HepG2 (cell line): ENCODE results near the gene OSER1. TPM values are rescaled to one million over a fixed set of nuclear protein-coding genes. Genes with fewer than 3 reads are reported as not detected.
A peak's percentile ranks its signal among the peaks of the same experiment; 100 is the strongest.

ENCODE experiments used
- ATAC-seq: fragments of 200-7000 bp; cut with Tn5 transposase; 3 replicates; pipeline ENCODE4 v1.9.1; 2020; ENCODE audit warnings: mild to moderate bottlenecking, moderate library complexity
- BruUV-seq: library from RNA; stranded (reverse); fragments of 400-500 nt; replicated peaks from 2 replicates; lab custom pipeline; 2021; lab: Mats Ljungman, UMichigan
- CTCF ChIA-PET: fragments of 300-600 bp; formaldehyde crosslinking; extraction: SDS; loops from one replicate; lab custom pipeline; 2021; ENCODE audit warnings: low total read pairs, inconsistent platforms, low intra/inter-chr PET ratio; lab: Yijun Ruan, JAX
- POLR2A ChIA-PET: fragments of 350-600 bp; sonication (Branson Sonifier 250); formaldehyde crosslinking; loops from one replicate; lab custom pipeline; 2020; ENCODE audit warnings: antibody characterized with exemption, inconsistent platforms; lab: Yijun Ruan, JAX
- DNase-seq: peaks from one replicate; pipeline ENCODE4 v3.0.0-alpha.2; 2015; ENCODE audit warnings: low spot score
- FAIRE-seq: peaks from 3 replicates; lab custom pipeline; 2011; peaks lifted over from hg19 to GRCh38; lab: Jason Lieb, UNC
- H2AFZ ChIP-seq: one replicate; pipeline ENCODE4 v1.6.1; 2011; ENCODE audit warnings: low read length, inconsistent platforms
- H3K27ac ChIP-seq: fragments of 300-600 bp; 3 replicates; pipeline ENCODE4 v1.8.0; 2011; ENCODE audit warnings: mixed run types, mild to moderate bottlenecking, mixed read lengths, low read length, inconsistent platforms; ENCODE audit not compliant: insufficient read depth; ENCODE audit errors: extremely low read length
- H3K27me3 ChIP-seq, 2 experiments: fragments of 200-600 bp in 1 of 2; 2 replicates in 1 of 2; 3 replicates in 1 of 2; pipeline versions ENCODE4 v1.6.0 to v1.8.0; 2011; ENCODE audit warnings: low read length in 2 of 2, mild to moderate bottlenecking in 2 of 2, moderate library complexity in 2 of 2, inconsistent platforms in 1 of 2; ENCODE audit not compliant: insufficient read depth in 2 of 2, control insufficient read depth in 1 of 2
- H3K36me3 ChIP-seq, 2 experiments: fragments of 200-600 bp in 1 of 2; replicated peaks in 1 of 2; 2 replicates in 1 of 2; 3 replicates in 1 of 2; pipeline versions ENCODE4 v1.5.1 to v1.8.0; 2011; ENCODE audit warnings: low read length in 2 of 2, inconsistent platforms in 1 of 2; ENCODE audit not compliant: insufficient read depth in 2 of 2, control insufficient read depth in 1 of 2
- H3K4me1 ChIP-seq: 2 replicates; pipeline ENCODE4 v1.5.1; 2012; ENCODE audit warnings: low read length, inconsistent platforms; ENCODE audit not compliant: insufficient read depth
- H3K4me2 ChIP-seq: 2 replicates; pipeline ENCODE4 v1.6.0; 2011; ENCODE audit warnings: low read depth, low read length, inconsistent platforms
- H3K4me3 ChIP-seq, 3 experiments: fragments of 200-600 bp in 1 of 3; sonication (generic), shearing (Covaris generic) in 1 of 3; replicated peaks in 1 of 3; 2 replicates each; pipeline ENCODE4 v1.5.1; 2011 to 2016; ENCODE audit warnings: low read length in 3 of 3, inconsistent platforms in 2 of 3, low read depth in 2 of 3, mild to moderate bottlenecking in 2 of 3, control low read depth in 1 of 3, mixed read lengths in 1 of 3; ENCODE audit not compliant: insufficient read depth in 1 of 3
- H3K79me2 ChIP-seq: one replicate; pipeline ENCODE4 v1.6.1; 2011; ENCODE audit warnings: low read length, inconsistent platforms; ENCODE audit not compliant: insufficient read depth
- H3K9ac ChIP-seq: 2 replicates; pipeline ENCODE4 v1.6.0; 2011; ENCODE audit warnings: mild to moderate bottlenecking, low read depth, low read length, inconsistent platforms; ENCODE audit not compliant: insufficient read depth
- H3K9me3 ChIP-seq: 2 replicates; pipeline ENCODE4 v1.5.1; 2012; ENCODE audit warnings: mild to moderate bottlenecking, low read length
- H4K20me1 ChIP-seq: 2 replicates; pipeline ENCODE4 v1.6.0; 2011; ENCODE audit warnings: inconsistent platforms, mild to moderate bottlenecking, low read length, moderate library complexity; ENCODE audit not compliant: insufficient read depth
- ARID2 ChIP-seq: sonication (generic); formaldehyde crosslinking; IDR thresholded peaks from 2 replicates; pipeline ENCODE4 v1.8.1; 2022; ENCODE audit warnings: mild to moderate bottlenecking, missing genetic modification reagents, borderline replicate concordance
- CEBPG ChIP-seq: IDR thresholded peaks from 2 replicates; pipeline ENCODE4 v1.6.1; 2016
- CREB1 ChIP-seq, 2 experiments: fragments of 450-650 bp in 1 of 2; IDR thresholded peaks; 2 replicates each; pipeline ENCODE4 v1.6.1; 2016 to 2017; ENCODE audit warnings: control low read depth in 1 of 2, mild to moderate bottlenecking in 1 of 2, missing compliant biosample characterization in 1 of 2, missing genetic modification characterization in 1 of 2
- FOSL2 ChIP-seq: sonication (generic); formaldehyde crosslinking; IDR thresholded peaks from 2 replicates; pipeline ENCODE4 v1.4.0; 2020; ENCODE audit warnings: missing genetic modification reagents
- SYNCRIP ChIP-seq: fragments of 200-400 bp; formaldehyde crosslinking; IDR thresholded peaks from 2 replicates; pipeline ENCODE4 v1.6.1; 2018; ENCODE audit warnings: mild to moderate bottlenecking, low read depth, low read length; ENCODE audit not compliant: insufficient read depth
- THAP11 ChIP-seq: IDR thresholded peaks from 2 replicates; pipeline ENCODE4 v1.6.1; 2016; ENCODE audit warnings: missing biosample characterization, missing genetic modification reagents
- WIZ ChIP-seq: sonication (generic); formaldehyde crosslinking; IDR thresholded peaks from 2 replicates; pipeline ENCODE4 v1.5.1; 2020; ENCODE audit warnings: mild to moderate bottlenecking, missing genetic modification reagents
- ZNF337 ChIP-seq: sonication (generic); formaldehyde crosslinking; IDR thresholded peaks from 2 replicates; pipeline ENCODE4 v1.5.1; 2020; ENCODE audit warnings: missing genetic modification reagents, low read depth, mild to moderate bottlenecking, borderline replicate concordance
- WGBS: methylation state at CpG from one replicate; pipeline ENCODE4 v1.1.6; 2017; ENCODE audit warnings: low lambda C conversion rate; 5-methylcytosine and 5-hydroxymethylcytosine counted together
- in situ Hi-C: cut with HindIII; loops from 2 replicates; pipeline ENCODE4 v1.10.0; 2017; ENCODE audit warnings: low pct_unique_long_range_greater_than_20kb; ENCODE audit not compliant: extremely low pct_ligation_motif_present
- intact Hi-C: fragments of 100-400 bp; cut with micrococcal nuclease; formaldehyde crosslinking; loops from one replicate; pipeline ENCODE4 v1.10.0; 2022; ENCODE audit not compliant: unreplicated experiment
- polyA plus RNA-seq, 8 experiments: library from polyadenylated mRNA; depleted of rRNA in 3 of 8; stranded (reverse) in 7 of 8; unstranded in 1 of 8; fragments of >200 nt; fragmentation: Illumina TruSeq in 4 of 8; extraction: Trizol in 4 of 8; gene quantifications; 2 replicates each; pipeline versions ENCODE4 v1.2.1 to v1.2.3, GENCODE V29; 2011 to 2016; ENCODE audit warnings: low read depth in 4 of 8, missing spikeins in 1 of 8, mixed read lengths in 1 of 8; ENCODE audit not compliant: insufficient read depth in 1 of 8
- total RNA-seq, 5 experiments: library from RNA; depleted of rRNA; stranded (reverse); fragments of >200 nt; fragmentation: Illumina TruSeq; extraction: Trizol; gene quantifications; 2 replicates each; pipeline ENCODE4 v1.2.3, GENCODE V29; 2016; ENCODE audit warnings: low read depth in 1 of 5
- TF ChIP-seq, protein P1 (sequence below): sonication (generic); formaldehyde crosslinking; IDR thresholded peaks from 2 replicates; pipeline ENCODE4 v1.4.0; 2020; ENCODE audit warnings: mild to moderate bottlenecking, low read depth, missing genetic modification reagents
- TF ChIP-seq, protein P2 (sequence below): sonication (generic); formaldehyde crosslinking; IDR thresholded peaks from 2 replicates; pipeline ENCODE4 v1.8.0; 2022; ENCODE audit warnings: low read depth, missing genetic modification reagents
- TF ChIP-seq, protein P3 (sequence below): sonication (generic); formaldehyde crosslinking; IDR thresholded peaks from 2 replicates; pipeline ENCODE4 v1.5.1; 2020; ENCODE audit warnings: mild to moderate bottlenecking, missing genetic modification reagents
- TF ChIP-seq, protein P4 (sequence below): sonication (generic); formaldehyde crosslinking; IDR thresholded peaks from 2 replicates; pipeline ENCODE4 v1.8.0; 2022; ENCODE audit warnings: missing genetic modification reagents, mild to moderate bottlenecking, moderate library complexity, borderline replicate concordance
- TF ChIP-seq, protein P5 (sequence below): sonication (generic); formaldehyde crosslinking; IDR thresholded peaks from 2 replicates; pipeline ENCODE4 v1.8.1; 2022; ENCODE audit warnings: mild to moderate bottlenecking, missing genetic modification reagents

OSER1 gene
- total and polyA plus RNA-seq, 2 of the 13 experiments (the other 11 are each of a cell fraction or from before 2014, with no cell fraction given) = 71.2 to 71.5 TPM

DNA sequence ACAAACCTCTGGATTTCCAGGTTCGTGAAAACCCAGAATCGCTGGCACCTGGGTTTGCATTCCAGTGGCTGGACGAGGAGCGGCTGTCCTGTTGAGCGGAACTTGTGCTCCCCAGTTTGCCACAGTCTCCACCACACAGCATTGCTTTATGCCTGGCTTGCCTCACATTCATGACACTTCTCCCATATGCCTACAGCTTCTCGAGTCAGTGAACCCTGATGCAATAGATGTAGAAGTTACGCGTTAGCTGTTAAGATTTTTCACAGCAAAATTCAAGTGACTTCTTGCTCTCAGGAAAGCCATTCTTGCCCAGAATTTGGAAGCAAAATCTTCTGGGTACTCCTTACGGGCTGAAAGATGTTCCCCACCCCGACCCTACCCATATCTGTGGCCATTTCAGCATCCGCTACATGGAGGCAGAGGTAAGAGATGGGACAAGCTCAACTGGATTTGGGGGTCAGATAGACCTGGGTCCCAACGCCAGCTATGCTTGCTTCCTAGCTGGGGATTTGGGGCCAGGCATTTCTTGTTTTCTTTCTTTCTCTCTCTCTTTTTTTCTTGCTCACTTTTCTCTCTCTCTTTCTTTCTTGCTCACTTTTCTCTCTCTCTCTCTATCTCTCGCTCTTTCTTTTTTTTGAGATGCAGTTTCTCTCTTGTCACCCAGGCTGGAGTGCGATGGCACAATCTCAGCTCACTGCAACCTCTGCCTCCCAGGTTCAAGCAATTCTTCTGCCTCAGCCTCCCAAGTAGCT, 24.2 kb upstream of the OSER1 start:
- 68% methylated on average over 14 of the region's 14 CpGs for WGBS
- Histone ChIP-seq H3K9ac (no peak overlapping the region), H3K4me1 (peaks cover 15% of the 10 kb centered on the region), H2AFZ (no peak overlapping the region), H3K27me3 (peaks cover 0 to 3% of the 10 kb centered on the region in 2 experiments; a peak in 2 of 5 replicates), H3K27ac (no peak overlapping the region), H3K36me3 (no peaks in the 10 kb centered on the region), H4K20me1 (no peaks in the 10 kb centered on the region), H3K4me2 (no peak overlapping the region), H3K4me3 (no peak overlapping the region), H3K9me3 (no peaks in the 10 kb centered on the region), H3K79me2 (no peaks in the 10 kb centered on the region)
- intact Hi-C loops = no loop called here
- ChIA-PET POLR2A (interaction anchor here (0.7 to 0.9 kb wide), 2 partner anchors 67 to 158 kb away, joined by 3 to 4 read pairs; no protein-coding TSS in a partner anchor), CTCF (no interaction called here)
- no TSS peak for BruUV-seq
- in situ Hi-C loops = no loop called here
- ATAC-seq (no peak), DNase-seq (no peak), FAIRE-seq (no peak)
- TF ChIP-seq WIZ (no peak), SYNCRIP (no peak), FOSL2 (0 out of 2 replicates have a peak, but pooled peaks have one; percentile 7), CREB1 (IDR thresholded peaks at IDR 0.05) (no peak), CREB1 (CRISPR knock-in tag; IDR thresholded peaks at IDR 0.05) (no peak), THAP11 (CRISPR knock-in tag) (0 out of 2 replicates have a peak, but pooled peaks have one; percentile 33), ARID2 (CRISPR knock-in tag) (no peak), ZNF337 (no peak), CEBPG (CRISPR knock-in tag) (peak; percentile 77)
- TF ChIP-seq, protein P1, sequence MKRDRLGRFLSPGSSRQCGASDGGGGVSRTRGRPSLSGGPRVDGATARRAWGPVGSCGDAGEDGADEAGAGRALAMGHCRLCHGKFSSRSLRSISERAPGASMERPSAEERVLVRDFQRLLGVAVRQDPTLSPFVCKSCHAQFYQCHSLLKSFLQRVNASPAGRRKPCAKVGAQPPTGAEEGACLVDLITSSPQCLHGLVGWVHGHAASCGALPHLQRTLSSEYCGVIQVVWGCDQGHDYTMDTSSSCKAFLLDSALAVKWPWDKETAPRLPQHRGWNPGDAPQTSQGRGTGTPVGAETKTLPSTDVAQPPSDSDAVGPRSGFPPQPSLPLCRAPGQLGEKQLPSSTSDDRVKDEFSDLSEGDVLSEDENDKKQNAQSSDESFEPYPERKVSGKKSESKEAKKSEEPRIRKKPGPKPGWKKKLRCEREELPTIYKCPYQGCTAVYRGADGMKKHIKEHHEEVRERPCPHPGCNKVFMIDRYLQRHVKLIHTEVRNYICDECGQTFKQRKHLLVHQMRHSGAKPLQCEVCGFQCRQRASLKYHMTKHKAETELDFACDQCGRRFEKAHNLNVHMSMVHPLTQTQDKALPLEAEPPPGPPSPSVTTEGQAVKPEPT (CRISPR knock-in tag) = no peak
- TF ChIP-seq, protein P2, sequence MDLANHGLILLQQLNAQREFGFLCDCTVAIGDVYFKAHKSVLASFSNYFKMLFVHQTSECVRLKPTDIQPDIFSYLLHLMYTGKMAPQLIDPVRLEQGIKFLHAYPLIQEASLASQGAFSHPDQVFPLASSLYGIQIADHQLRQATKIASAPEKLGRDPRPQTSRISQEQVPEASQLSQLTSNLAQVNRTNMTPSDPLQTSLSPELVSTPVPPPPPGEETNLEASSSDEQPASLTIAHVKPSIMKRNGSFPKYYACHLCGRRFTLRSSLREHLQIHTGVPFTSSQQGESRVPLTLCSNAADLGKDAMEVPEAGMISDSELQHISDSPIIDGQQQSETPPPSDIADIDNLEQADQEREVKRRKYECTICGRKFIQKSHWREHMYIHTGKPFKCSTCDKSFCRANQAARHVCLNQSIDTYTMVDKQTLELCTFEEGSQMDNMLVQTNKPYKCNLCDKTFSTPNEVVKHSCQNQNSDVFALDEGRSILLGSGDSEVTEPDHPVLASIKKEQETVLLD (CRISPR knock-in tag) = no peak
- TF ChIP-seq, protein P3, sequence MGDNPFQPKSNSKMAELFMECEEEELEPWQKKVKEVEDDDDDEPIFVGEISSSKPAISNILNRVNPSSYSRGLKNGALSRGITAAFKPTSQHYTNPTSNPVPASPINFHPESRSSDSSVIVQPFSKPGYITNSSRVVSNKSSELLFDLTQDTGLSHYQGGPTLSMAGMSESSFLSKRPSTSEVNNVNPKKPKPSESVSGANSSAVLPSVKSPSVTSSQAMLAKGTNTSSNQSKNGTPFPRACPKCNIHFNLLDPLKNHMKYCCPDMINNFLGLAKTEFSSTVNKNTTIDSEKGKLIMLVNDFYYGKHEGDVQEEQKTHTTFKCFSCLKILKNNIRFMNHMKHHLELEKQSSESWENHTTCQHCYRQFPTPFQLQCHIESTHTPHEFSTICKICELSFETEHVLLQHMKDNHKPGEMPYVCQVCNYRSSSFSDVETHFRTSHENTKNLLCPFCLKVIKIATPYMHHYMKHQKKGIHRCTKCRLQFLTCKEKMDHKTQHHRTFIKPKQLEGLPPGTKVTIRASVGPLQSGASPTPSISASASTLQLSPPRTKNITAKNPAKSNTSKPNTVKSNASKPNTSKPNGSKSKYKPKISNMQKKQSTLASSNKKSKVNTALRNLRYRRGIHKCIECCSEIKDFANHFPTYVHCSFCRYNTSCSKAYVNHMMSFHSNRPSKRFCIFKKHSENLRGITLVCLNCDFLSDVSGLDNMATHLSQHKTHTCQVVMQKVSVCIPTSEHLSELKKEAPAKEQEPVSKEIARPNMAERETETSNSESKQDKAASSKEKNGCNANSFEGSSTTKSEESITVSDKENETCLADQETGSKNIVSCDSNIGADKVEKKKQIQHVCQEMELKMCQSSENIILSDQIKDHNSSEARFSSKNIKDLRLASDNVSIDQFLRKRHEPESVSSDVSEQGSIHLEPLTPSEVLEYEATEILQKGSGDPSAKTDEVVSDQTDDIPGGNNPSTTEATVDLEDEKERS (CRISPR knock-in tag) = no peak
- TF ChIP-seq, protein P4, sequence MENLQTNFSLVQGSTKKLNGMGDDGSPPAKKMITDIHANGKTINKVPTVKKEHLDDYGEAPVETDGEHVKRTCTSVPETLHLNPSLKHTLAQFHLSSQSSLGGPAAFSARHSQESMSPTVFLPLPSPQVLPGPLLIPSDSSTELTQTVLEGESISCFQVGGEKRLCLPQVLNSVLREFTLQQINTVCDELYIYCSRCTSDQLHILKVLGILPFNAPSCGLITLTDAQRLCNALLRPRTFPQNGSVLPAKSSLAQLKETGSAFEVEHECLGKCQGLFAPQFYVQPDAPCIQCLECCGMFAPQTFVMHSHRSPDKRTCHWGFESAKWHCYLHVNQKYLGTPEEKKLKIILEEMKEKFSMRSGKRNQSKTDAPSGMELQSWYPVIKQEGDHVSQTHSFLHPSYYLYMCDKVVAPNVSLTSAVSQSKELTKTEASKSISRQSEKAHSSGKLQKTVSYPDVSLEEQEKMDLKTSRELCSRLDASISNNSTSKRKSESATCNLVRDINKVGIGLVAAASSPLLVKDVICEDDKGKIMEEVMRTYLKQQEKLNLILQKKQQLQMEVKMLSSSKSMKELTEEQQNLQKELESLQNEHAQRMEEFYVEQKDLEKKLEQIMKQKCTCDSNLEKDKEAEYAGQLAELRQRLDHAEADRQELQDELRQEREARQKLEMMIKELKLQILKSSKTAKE (CRISPR knock-in tag) = no peak
- TF ChIP-seq, protein P5, sequence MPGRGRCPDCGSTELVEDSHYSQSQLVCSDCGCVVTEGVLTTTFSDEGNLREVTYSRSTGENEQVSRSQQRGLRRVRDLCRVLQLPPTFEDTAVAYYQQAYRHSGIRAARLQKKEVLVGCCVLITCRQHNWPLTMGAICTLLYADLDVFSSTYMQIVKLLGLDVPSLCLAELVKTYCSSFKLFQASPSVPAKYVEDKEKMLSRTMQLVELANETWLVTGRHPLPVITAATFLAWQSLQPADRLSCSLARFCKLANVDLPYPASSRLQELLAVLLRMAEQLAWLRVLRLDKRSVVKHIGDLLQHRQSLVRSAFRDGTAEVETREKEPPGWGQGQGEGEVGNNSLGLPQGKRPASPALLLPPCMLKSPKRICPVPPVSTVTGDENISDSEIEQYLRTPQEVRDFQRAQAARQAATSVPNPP (CRISPR knock-in tag) = no peak
